Naive B cell (primary cell): Measurements from ENCODE around the gene ACY1. TPM values are rescaled to one million over a fixed set of nuclear protein-coding genes. Genes with fewer than 3 reads are reported as not detected.

Experiments
- ATAC-seq, 2 donors: fragments of 150-1000 bp; cut with Tn5 transposase; 2 replicates each; pipeline ENCODE4 v1.10.0; 2021; ENCODE audit warnings: low read depth in 2 of 2, mild to moderate bottlenecking in 2 of 2, moderate library complexity in 2 of 2
- DNase-seq: peaks from one replicate; pipeline ENCODE4 v3.0.0; 2022
- H3K27ac Mint-ChIP-seq, 6 donors: one replicate each; pipeline ENCODE4 v1.8.0; 2020 to 2022; ENCODE audit warnings: mild to moderate bottlenecking in 6 of 6, mixed read lengths in 6 of 6, moderate library complexity in 5 of 6, inconsistent platforms in 2 of 6
- H3K27me3 Mint-ChIP-seq, 3 donors: one replicate each; pipeline ENCODE4 v1.8.0; 2021 to 2022; ENCODE audit warnings: mixed read lengths in 3 of 3, mild to moderate bottlenecking in 1 of 3
- H3K36me3 Mint-ChIP-seq, 2 donors: one replicate each; pipeline ENCODE4 v1.8.0; 2020 to 2022; ENCODE audit warnings: mixed read lengths in 2 of 2, inconsistent platforms in 1 of 2, mild to moderate bottlenecking in 1 of 2
- H3K4me1 Mint-ChIP-seq, 3 donors: one replicate each; pipeline ENCODE4 v1.8.0; 2020 to 2022; ENCODE audit warnings: mixed read lengths in 3 of 3, inconsistent platforms in 1 of 3, mild to moderate bottlenecking in 1 of 3, moderate library complexity in 1 of 3
- H3K4me3 Mint-ChIP-seq, 8 donors: one replicate each; pipeline ENCODE4 v1.8.0; 2020 to 2022; ENCODE audit warnings: mild to moderate bottlenecking in 8 of 8, mixed read lengths in 8 of 8, moderate library complexity in 8 of 8, inconsistent platforms in 2 of 8
- H3K9me3 Mint-ChIP-seq, 7 donors: one replicate each; pipeline ENCODE4 v1.8.0; 2020 to 2022; ENCODE audit warnings: mixed read lengths in 7 of 7, mild to moderate bottlenecking in 5 of 7, inconsistent platforms in 2 of 7, moderate library complexity in 1 of 7
- polyA plus RNA-seq, 6 donors: library from polyadenylated mRNA; unstranded; fragments of 300-500 nt; fragmentation: Illumina TruSeq; gene quantifications; one replicate each; pipeline ENCODE4 v1.2.3, GENCODE V29; 2021; ENCODE audit warnings: low read depth in 6 of 6

ACY1 gene
- 10 to 100 TPM; 15.2 to 23.1 (median 18.4) TPM for polyA plus RNA-seq

DNA sequence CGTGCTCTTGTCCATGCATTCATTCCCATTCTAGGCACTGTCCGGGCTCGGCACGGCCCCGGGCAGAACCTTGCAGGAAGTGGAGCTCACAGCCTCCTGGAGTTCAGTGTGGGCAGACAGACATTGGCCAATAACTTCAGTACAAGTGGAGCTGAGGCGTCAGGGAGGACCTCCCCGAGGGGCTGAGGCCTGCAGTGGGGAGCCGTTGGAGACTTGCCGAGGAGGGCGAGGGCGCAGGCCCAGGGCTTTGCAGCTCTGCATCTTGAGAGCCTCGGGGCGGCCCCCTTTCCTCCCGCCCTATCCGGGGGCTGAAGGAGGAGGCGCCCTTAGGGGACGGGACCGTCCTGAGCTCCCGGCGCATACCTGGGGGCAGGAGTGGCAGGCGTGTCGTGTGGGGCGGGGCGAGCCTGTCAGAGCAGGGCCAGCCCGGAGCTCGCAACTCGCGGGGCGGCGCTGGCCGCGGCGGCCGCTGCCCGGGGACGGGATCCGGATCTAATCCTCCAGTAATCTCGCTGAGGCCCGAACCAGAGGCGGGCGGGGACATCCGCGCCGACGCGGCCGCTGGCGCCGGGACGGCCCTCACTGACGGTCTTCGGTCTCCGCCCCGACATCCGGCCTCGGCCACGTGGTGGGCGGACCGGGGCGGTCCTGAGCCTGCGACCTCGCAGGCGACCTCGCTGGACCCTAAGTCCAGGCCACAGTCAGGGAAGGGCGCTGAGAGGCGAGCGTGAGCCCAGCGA, at the start of gene ACY1:
Gene ACY1, plus strand, starts transcription at position 698 of the 740 bp plus-strand sequence. CDS start 530 bp downstream, outside the sequence.
- Mint-ChIP-seq H3K27me3 (no peaks in the 10 kb centered on the region), H3K36me3 (no peaks in the 10 kb centered on the region), H3K9me3 (no peaks in the 10 kb centered on the region), H3K4me1 (peaks cover 18 to 38% (median 33%) of the 10 kb centered on the region in 3 donors), H3K27ac (peak within 1 kb of the TSS; percentile 53 to 98 (median 92)), H3K4me3 (peak within 1 kb of the TSS; percentile 84 to 96 (median 95))
- ATAC-seq (peak; percentile 79 to 80), DNase-seq (peak; percentile 66)

- no peak overlapping the region for H3K4me3 Mint-ChIP-seq
- H3K4me1 Mint-ChIP-seq = peaks cover 3 to 10% (median 6%) of the 10 kb centered on the region in 3 donors
- H3K27me3 Mint-ChIP-seq = no peaks in the 10 kb centered on the region
- DNase-seq (no peak), ATAC-seq (no peak)
- peaks cover 4 to 39% of the 10 kb centered on the region in 2 donors for H3K36me3 Mint-ChIP-seq
- H3K9me3 Mint-ChIP-seq = no peaks in the 10 kb centered on the region
- H3K27ac Mint-ChIP-seq = peak overlapping the region in 1 of 6 donors; percentile 70
These were observed 49.0 kb upstream of the ACY1 start for GRCh38 chr3:51934139-51934850.

GRCh38 chr3:51934991-51935885, 48.1 kb upstream of the ACY1 start:
- peaks cover 4 to 19% (median 12%) of the 10 kb centered on the region in 3 donors for H3K4me1 Mint-ChIP-seq
- no peaks in the 10 kb centered on the region for H3K27me3 Mint-ChIP-seq
- no peak overlapping the region for H3K4me3 Mint-ChIP-seq
- no peak for DNase-seq
- H3K36me3 Mint-ChIP-seq = peaks cover 4 to 39% of the 10 kb centered on the region in 2 donors
- H3K27ac Mint-ChIP-seq = no peak overlapping the region
- no peaks in the 10 kb centered on the region for H3K9me3 Mint-ChIP-seq
- no peak for ATAC-seq

DNA sequence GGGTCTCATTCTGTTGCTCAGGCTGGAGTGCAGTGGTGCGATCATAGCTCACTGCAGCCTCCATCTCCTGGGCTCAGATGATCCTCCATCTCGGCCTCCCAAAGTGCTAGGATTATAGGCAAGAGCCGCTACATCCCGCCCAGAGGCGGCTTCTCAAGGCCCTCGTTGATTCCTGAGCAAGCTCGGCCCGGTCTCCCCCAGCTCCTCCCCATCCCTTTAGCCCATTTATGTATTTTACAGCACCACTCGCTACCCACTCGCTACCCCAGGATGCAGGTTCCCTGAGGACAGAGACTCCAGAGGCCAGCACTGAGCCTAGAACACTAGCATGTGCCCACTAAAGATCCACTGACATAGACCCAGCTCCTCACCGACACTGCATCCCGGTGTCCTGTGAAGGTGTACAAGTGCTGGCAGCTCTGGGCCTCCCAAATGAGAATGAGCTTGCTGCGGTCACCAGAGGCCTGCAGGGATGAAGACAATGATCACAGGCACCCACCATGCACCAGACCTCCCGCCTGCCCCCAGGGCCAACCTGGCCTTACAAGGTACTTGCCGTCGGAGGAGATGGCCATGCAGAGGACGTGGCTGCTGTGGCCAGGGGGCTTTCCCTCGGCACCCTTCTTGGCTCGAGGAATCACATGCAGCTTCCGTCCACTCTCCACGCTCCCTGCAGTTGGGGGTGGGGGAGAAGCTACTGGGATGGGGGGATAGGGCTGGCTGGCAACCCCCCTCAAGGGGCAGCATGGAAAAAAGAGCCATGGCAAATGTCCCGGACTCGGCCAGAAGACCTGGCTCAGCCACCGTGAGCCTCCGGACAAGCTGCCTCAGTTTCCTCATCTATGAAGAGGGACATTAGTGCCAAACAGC, 47.2 kb upstream of the ACY1 start:
- Mint-ChIP-seq H3K9me3 (no peaks in the 10 kb centered on the region), H3K27ac (no peak overlapping the region), H3K4me3 (peak overlapping the region in 1 of 8 donors; percentile 80), H3K27me3 (no peaks in the 10 kb centered on the region), H3K4me1 (peaks cover 10 to 28% (median 20%) of the 10 kb centered on the region in 3 donors), H3K36me3 (peaks cover 4 to 39% of the 10 kb centered on the region in 2 donors)
- DNase-seq = no peak
- no peak for ATAC-seq

DNA sequence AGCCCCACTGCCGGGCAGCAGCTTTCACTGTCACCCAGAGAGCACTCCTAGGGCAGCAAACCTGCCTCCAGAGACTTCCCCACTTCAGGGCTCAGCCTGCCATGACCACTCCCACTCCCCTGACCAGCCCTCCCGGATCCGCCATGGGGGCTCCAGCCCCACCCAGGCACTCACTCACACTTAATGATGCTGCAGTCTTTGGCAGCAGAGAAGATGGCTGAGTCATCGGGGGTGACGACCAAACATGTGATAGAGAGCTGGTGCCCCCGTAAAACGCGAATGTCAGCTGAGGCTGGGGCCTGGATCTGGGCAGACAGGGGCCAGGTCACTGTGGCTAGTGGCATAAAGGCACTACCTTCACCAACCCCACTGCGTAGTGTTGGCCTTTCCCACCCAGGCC, 46.3 kb upstream of the ACY1 start:
- DNase-seq (no peak), ATAC-seq (no peak)
- H3K4me3 Mint-ChIP-seq = no peak overlapping the region
- H3K27me3 Mint-ChIP-seq = no peaks in the 10 kb centered on the region
- no peaks in the 10 kb centered on the region for H3K9me3 Mint-ChIP-seq
- peaks cover 4 to 39% of the 10 kb centered on the region in 2 donors for H3K36me3 Mint-ChIP-seq
- H3K4me1 Mint-ChIP-seq = peaks cover 10 to 33% (median 25%) of the 10 kb centered on the region in 3 donors
- H3K27ac Mint-ChIP-seq = no peak overlapping the region

DNA sequence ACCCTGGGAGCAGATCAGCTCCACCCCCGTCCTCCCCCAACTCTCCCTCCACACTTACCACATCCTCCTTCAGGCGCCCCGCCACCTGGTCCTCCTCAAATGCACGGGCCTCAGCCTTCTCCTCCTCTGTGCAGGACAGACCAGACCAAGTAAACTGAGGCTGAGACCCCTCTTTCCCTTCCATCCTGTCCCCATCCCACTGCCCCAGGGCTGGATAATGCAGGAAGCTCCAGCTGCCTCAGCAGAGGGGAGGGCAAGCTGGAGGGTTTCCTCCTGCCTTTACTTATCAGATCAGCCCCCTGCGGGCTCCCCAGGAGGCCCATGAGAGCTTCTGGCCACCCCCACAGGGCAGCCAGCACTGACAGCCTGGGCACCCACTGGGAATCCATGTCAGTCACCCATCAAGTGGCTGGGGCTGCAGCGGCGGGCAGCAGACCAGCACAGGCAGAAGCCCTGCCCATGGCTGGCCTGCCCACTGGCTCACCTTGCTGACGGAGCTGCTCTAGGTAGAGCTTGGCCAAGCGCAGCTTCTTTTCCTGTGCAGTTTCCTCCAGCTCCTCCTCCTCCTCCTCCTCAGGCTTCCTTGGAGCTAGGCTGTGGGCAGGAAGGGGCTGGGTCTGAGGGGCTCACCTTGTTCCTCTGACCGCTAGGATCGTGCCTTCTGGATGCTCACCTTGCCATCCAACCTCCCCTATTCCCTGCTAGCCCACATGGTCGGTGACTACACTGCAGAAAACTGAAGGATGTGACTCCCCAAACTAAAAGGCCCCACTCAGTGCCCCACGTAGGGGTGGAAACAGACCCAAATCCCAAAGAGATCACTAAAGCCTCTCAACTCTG, 45.5 kb upstream of the ACY1 start:
- ATAC-seq (no peak), DNase-seq (no peak)
- no peaks in the 10 kb centered on the region for H3K9me3 Mint-ChIP-seq
- H3K27ac Mint-ChIP-seq = peak overlapping the region in 1 of 6 donors; percentile 81
- peaks cover 4 to 39% of the 10 kb centered on the region in 2 donors for H3K36me3 Mint-ChIP-seq
- peaks cover 11 to 37% (median 29%) of the 10 kb centered on the region in 3 donors for H3K4me1 Mint-ChIP-seq
- H3K4me3 Mint-ChIP-seq = peak overlapping the region in 1 of 8 donors; percentile 90
- H3K27me3 Mint-ChIP-seq = no peaks in the 10 kb centered on the region

DNA sequence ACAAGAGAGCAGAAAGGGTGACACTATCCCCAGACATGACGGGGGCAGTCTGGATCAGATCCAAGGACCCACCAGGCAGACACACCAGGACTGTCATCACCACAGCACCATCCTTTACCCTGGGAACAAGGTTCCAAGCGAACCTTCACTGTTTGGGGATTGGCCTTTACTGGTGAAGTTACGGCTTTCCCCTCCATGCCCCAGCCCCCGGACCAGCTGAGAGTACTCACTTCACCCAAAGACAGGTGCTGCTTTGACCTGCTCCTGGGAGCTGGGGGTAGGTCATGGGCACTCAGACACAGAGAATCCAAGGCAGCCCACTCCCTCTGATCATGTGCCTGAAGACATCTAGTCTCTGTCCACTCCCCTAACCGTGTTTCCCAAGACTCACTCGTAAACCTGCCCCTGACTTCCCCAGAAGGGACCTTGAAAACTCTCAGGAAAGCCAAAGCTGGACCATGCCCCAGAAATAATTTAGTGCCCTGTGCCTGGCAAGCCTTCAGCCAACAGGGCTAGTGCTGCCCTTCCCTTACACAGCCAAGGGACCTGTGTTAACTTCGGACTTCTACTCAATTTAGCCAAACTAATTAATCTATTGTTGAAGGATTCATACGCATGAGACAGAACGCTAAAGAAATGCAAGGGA, 44.4 kb upstream of the ACY1 start:
- no peaks in the 10 kb centered on the region for H3K27me3 Mint-ChIP-seq
- ATAC-seq (no peak), DNase-seq (no peak)
- peaks cover 4 to 31% of the 10 kb centered on the region in 2 donors for H3K36me3 Mint-ChIP-seq
- H3K4me1 Mint-ChIP-seq = peaks cover 13 to 41% (median 33%) of the 10 kb centered on the region in 3 donors
- no peaks in the 10 kb centered on the region for H3K9me3 Mint-ChIP-seq
- peak overlapping the region in 2 of 8 donors; percentile 25 to 90 for H3K4me3 Mint-ChIP-seq
- peak overlapping the region in 1 of 6 donors; percentile 5 for H3K27ac Mint-ChIP-seq

- no peak for ATAC-seq
- Mint-ChIP-seq H3K36me3 (peaks cover 4 to 18% of the 10 kb centered on the region in 2 donors), H3K9me3 (no peaks in the 10 kb centered on the region), H3K4me1 (peaks cover 16 to 41% (median 33%) of the 10 kb centered on the region in 3 donors), H3K4me3 (peak overlapping the region; percentile 90 to 96 (median 93)), H3K27ac (peak overlapping the region in 3 of 6 donors; percentile 80 to 93 (median 86)), H3K27me3 (no peaks in the 10 kb centered on the region)
- no peak for DNase-seq
These were observed 42.5 kb upstream of the ACY1 start for GRCh38 chr3:51940648-51941462.

GRCh38 chr3:51941463-51941797, 41.9 kb upstream of the ACY1 start:
- H3K36me3 Mint-ChIP-seq = peaks cover 4 to 13% of the 10 kb centered on the region in 2 donors
- ATAC-seq (no peak), DNase-seq (no peak)
- H3K27me3 Mint-ChIP-seq = no peaks in the 10 kb centered on the region
- H3K4me1 Mint-ChIP-seq = peaks cover 16 to 41% (median 33%) of the 10 kb centered on the region in 3 donors
- no peaks in the 10 kb centered on the region for H3K9me3 Mint-ChIP-seq
- peak overlapping the region in 3 of 6 donors; percentile 84 to 93 (median 86) for H3K27ac Mint-ChIP-seq
- peak overlapping the region; percentile 90 to 96 (median 93) for H3K4me3 Mint-ChIP-seq

- Mint-ChIP-seq H3K4me1 (peaks cover 16 to 41% (median 33%) of the 10 kb centered on the region in 3 donors), H3K27me3 (no peaks in the 10 kb centered on the region), H3K36me3 (peaks cover 4 to 13% of the 10 kb centered on the region in 2 donors), H3K9me3 (no peaks in the 10 kb centered on the region), H3K27ac (peak within 1 kb of the TSS; percentile 69 to 93 (median 87)), H3K4me3 (peak within 1 kb of the TSS; percentile 90 to 96 (median 93))
- DNase-seq (peak; percentile 99), ATAC-seq (peak; percentile 88 to 91)
These were observed 41.3 kb upstream of the ACY1 start, which contains the start of the genes PARP3 and RRP9 for GRCh38 chr3:51941798-51942602. PARP3 (plus strand) TSS chr3:51942363; CDS start chr3:51943356, 993 bp downstream. RRP9 (minus strand) TSS chr3:51941904; CDS start chr3:51941867, 37 bp downstream.
